HG02642 (cell line): ENCODE measurements around the gene CBY2.

Experiments used
- ATAC-seq: cut with Tn5 transposase; IDR thresholded peaks from one replicate; pipeline ENCODE4 v1.9.1; 2021; ENCODE audit warnings: mild to moderate bottlenecking; ENCODE audit not compliant: unreplicated experiment, poor library complexity

CBY2 gene

DNA sequence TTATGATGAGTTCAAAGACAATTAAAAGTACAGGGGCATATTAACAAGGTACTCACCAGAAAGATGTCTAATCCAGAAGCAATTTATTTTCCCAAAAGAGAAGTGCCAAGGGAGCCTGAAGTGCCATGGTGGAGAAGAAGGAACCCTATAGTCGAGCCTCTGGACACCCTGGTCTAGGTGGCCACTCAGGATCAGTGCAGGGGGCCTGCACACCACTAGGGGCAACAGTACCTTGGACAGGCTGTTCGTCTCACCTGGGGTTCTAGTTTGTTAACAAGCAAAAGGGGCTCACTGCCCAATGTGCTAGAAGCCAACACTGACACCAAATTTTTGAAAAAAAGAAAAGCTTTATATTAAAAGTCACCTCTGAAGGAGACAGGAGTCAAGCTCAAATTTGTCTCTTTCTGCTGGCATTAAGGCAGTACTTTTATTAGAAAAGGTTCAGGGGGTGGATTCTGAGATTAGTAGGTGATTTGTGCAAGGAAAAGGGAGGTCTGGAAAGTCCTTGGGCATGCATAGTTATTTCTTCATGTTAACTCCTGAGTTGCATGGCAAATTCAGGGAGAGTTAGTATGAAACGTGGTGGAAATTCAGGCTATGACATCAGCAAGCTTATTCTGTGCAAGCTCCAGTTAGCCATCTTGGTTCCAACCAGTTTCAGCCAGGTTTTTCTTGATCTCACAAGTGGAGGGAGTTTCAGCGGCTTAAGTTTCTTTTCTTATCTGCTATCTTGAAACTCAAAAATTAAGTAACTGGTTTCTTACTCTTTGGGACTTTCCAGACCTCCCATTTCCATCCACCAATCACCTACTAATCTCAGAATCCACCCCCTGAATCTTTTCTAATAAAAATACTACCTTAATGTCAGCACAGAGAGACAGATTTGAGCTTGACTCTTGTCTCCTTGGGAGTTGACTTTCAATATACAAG lies 884 bp upstream of the CBY2 start:
- ATAC-seq = peak; percentile 72

- ATAC-seq = no peak
Observed at GRCh38 chr13:45702869-45703391, 810 bp downstream of the CBY2 start.

GRCh38 chr13:45704211-45704739 lies 2.2 kb downstream of the CBY2 start:
- ATAC-seq = no peak

- ATAC-seq = no peak
Observed at GRCh38 chr13:45704854-45705695, 3.0 kb downstream of the CBY2 start.

DNA sequence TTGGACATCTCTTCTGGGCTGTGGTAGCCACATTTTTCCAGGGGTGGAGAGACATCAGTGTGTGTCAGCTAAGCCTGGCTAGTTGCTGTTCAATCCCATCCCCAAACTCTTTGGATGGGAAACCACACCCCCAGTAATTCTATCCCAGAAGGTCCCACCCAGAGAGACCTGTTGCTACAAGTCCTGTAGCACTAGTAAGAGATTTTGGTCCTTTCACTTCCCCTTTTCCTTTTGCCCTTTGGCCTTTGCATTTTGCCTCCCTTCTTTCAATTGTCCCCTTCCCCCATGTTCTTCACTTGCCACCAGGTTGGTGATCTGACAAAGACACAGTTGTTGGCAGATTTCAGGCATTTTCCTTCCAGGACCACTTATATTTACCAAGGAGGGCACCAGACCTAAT lies 3.8 kb downstream of the CBY2 start:
- ATAC-seq = no peak

- no peak for ATAC-seq
Observed at GRCh38 chr13:45707516-45708100, 5.5 kb downstream of the CBY2 start.

DNA sequence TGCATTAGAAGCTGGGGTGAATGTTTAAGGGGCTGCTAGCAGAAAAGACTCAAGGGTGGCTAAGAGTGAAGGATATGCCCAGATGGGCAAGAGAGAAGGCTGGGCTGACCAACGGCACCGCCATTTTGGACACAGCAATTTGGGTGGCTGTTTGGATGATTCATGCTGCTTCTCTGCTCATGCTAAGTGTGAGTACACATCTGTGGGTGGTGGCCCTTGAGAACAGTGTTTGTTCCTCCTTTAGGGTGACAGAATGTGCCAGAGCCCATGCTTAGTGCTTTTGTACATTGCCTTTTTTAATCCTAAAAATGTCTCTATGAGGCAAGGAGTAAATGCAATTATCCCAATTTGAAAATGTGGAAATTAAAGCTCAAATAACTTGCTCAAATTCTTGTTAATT lies 9.8 kb downstream of the CBY2 start:
- no peak for ATAC-seq

GRCh38 chr13:45713106-45713690 lies 11.1 kb downstream of the CBY2 start:
- ATAC-seq = no peak

DNA sequence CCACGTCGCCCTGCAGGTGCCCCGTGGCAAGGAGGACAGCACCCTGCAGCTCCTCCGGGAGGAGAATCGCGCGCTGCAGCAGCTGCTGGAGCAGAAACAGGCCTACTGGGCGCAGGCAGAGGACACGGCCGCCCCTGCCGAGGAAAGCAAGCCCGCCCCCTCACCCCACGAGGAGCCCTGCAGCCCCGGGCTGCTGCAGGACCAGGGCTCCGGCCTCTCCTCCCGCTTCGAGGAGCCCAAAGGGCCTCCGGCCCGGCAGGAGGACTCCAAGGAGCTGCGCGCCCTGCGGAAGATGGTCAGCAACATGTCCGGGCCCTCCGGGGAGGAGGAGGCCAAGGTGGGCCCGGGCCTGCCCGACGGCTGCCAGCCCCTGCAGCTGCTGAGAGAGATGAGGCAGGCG lies 11.6 kb downstream of the CBY2 start:
- ATAC-seq = no peak

DNA sequence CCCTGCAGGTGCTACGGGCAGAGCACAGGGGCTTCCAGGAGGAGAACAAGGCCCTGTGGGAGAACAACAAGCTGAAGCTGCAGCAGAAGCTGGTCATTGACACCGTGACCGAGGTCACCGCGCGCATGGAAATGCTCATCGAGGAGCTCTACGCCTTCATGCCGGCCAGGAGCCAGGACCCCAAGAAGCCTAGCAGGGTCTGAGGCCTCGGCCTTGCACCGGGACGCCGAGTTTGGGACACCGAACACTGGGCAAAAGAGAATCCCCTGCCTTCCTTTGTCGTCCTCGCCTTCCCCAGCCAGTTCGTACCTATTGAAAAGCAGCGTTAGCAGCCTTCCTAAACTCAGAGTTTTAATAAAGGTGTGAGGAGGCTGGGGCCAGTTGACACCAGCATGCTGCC lies 12.1 kb downstream of the CBY2 start:
- no peak for ATAC-seq

DNA sequence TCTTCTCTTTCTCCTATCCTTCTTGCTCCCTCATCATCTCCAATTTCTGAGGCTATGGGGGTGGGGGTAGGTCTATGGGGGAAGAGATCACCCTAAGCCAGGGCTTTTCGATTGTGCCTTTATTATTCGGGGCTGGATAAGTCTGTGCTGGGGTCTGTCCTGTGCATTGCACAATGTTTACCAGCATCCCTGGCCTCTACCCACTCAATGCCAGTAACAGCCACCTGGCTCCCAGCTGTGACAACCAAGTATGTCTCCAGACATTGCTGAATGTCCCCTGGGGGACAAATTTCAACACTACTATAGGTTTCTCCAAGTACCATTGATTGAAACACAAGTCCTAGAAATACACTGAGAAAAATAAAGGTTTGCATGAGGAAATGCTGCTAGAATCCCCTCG lies 13.2 kb downstream of the CBY2 start:
- ATAC-seq = no peak

- ATAC-seq = no peak
Observed at GRCh38 chr13:45717349-45717748, 15.2 kb downstream of the CBY2 start.

- no peak for ATAC-seq
Observed at GRCh38 chr13:45718063-45718462, 15.9 kb downstream of the CBY2 start.

GRCh38 chr13:45718992-45719391 lies 16.9 kb downstream of the CBY2 start:
- no peak for ATAC-seq

DNA sequence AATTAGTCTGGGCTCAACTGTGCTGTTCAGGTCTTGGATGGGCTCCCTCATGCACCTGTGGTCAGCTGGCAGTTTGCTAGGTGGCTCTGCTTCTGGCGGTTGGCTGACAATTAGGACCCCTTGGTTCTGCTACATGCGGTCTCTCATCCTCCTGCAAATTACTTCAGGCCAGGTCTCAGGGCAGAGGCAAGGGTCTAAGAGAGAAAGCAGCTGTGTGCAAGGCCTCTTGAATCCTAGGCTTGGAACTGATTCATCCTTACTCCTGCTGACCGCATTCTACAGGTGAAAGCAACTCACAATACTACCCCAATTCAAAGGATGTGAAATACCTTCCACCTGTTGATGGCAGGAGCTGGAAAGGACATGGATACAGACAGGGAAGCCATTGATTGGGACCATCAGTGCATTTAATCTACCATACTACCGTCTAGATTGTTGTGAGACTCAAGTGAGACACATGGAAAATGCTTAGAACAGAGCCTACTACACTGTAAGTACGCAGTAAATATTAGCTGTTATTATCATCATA lies 19.1 kb downstream of the CBY2 start:
- no peak for ATAC-seq

DNA sequence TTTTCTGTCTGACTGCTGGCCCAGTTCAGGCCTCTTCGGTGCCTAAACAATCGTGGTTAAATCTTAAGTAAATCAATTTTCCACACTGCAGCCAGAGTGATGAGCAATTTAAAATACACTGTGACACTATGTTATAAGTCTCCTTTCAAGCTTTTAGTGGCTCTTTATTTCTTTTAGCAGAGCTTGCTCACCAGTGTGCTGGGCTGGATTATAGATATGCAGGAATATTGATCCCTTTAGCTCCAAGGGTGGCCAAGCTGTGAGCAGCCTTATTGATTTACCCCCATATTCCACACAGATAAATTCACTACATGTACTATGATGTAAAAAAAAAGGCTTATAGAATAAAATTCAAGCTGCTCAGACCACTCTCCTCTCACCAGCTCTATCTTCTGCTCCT lies 21.7 kb downstream of the CBY2 start:
- no peak for ATAC-seq

DNA sequence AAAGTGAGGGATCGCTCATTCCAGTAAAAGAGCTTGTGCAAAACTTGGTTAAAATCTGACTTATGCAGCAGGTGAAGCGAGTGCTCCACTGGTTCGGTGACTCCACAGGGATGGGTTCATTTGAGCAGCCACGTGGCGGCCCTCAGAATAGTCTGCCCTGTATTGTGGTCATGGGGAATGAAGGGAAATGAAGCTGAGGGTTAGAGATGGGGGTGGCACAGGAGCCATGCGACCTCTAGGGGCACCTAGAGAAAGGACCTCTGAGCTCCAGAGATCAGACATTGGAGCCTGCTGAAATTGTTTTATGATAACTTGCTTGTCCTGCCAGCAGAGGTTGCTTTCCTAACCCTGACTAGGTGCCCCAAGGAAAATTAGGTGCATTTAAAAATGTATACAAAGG lies 26.6 kb downstream of the CBY2 start:
- ATAC-seq = peak; percentile 48

DNA sequence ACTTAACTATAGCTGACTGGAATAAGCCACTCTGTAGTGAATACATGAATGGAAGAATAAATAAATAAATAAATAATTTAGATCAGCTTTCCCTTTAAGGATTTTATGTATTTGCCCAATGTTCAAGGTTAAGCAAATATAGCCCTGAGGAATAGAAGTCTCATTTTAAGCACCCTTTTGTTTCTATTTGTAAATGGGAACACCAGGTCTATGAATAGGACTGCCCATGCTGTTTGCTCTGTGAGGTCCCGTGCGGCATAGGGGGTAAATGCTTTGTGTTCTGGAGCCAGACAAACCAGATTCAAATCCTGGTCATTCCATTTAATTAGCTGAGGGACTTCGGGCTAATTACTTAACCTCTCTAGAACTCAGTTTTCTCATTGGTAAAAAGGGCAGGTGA lies 29.3 kb downstream of the CBY2 start:
- ATAC-seq = no peak

- ATAC-seq = no peak
Observed at GRCh38 chr13:45732916-45733315, 30.8 kb downstream of the CBY2 start.

DNA sequence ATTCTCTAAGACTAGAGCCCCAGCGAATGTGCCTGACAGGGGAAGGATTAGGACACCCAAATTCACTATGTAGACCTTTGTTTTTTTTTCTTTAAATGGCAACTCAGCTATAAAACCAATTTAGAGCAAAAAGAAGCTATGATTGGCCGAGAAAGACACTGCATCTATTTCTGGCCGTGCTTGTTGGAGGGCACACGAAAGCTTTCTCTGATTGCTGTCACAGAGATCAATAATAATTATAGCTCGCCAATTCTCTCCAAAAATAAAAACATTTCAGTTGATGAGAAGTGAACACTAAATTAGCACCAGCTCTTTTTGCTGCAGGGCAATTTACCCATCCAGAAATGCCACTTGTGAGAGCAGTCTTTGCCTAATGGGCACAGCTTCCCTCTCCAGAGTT lies 31.2 kb downstream of the CBY2 start:
- no peak for ATAC-seq
